ENCODE results near the gene CHMP5. TPM values are rescaled to one million over a fixed set of nuclear protein-coding genes. Genes with fewer than 3 reads are reported as not detected.
A peak's percentile ranks its signal among the peaks of the same experiment; 100 is the strongest.

The CHMP5 gene
- polyA plus RNA-seq, 4 donors: 117 to 140 (median 134) TPM

GRCh38 chr9:33242609-33243134 is 22.2 kb upstream of the CHMP5 start:
- DNase-seq (ENCODE audit: low read depth in 4 of 4, low spot score in 3 of 4): no peak

- DNase-seq (ENCODE audit: low read depth in 4 of 4, low spot score in 3 of 4): no peak
Observed at GRCh38 chr9:33244137-33244784, 20.6 kb upstream of the CHMP5 start.

- no peak for DNase-seq (ENCODE audit: low read depth in 4 of 4, low spot score in 3 of 4)
Observed at GRCh38 chr9:33245341-33245740, 19.5 kb upstream of the CHMP5 start.

- DNase-seq (ENCODE audit: low read depth in 4 of 4, low spot score in 3 of 4): no peak
Observed at GRCh38 chr9:33246269-33246860, 18.5 kb upstream of the CHMP5 start.

- no peak for DNase-seq (ENCODE audit: low read depth in 4 of 4, low spot score in 3 of 4)
Observed at GRCh38 chr9:33248606-33249005, 16.2 kb upstream of the CHMP5 start.

GRCh38 chr9:33249087-33249658 is 15.7 kb upstream of the CHMP5 start:
- DNase-seq (ENCODE audit: low read depth in 4 of 4, low spot score in 3 of 4): no peak

GRCh38 chr9:33249983-33250382 is 14.9 kb upstream of the CHMP5 start:
- no peak for DNase-seq (ENCODE audit: low read depth in 4 of 4, low spot score in 3 of 4)

GRCh38 chr9:33250458-33250995 is 14.3 kb upstream of the CHMP5 start:
- DNase-seq (ENCODE audit: low read depth in 4 of 4, low spot score in 3 of 4): no peak

- no peak for DNase-seq (ENCODE audit: low read depth in 4 of 4, low spot score in 3 of 4)
Observed at GRCh38 chr9:33254211-33254610, 10.6 kb upstream of the CHMP5 start.

GRCh38 chr9:33255014-33255413 is 9.8 kb upstream of the CHMP5 start:
- no peak for DNase-seq (ENCODE audit: low read depth in 4 of 4, low spot score in 3 of 4)

GRCh38 chr9:33255471-33255870 is 9.4 kb upstream of the CHMP5 start:
- no peak for DNase-seq (ENCODE audit: low read depth in 4 of 4, low spot score in 3 of 4)

- no peak for DNase-seq (ENCODE audit: low read depth in 4 of 4, low spot score in 3 of 4)
Observed at GRCh38 chr9:33256236-33256635, 8.6 kb upstream of the CHMP5 start.

GRCh38 chr9:33257276-33257675 is 7.6 kb upstream of the CHMP5 start:
- no peak for DNase-seq (ENCODE audit: low read depth in 4 of 4, low spot score in 3 of 4)

- no peak for DNase-seq (ENCODE audit: low read depth in 4 of 4, low spot score in 3 of 4)
Observed at GRCh38 chr9:33260372-33260771, 4.5 kb upstream of the CHMP5 start.

GRCh38 chr9:33263131-33264002 is 1.5 kb upstream of the CHMP5 start:
- DNase-seq (ENCODE audit: low read depth in 4 of 4, low spot score in 3 of 4): peak; percentile 5 to 18 (median 12)

- DNase-seq (ENCODE audit: low read depth in 4 of 4, low spot score in 3 of 4): peak; percentile 10 to 49 (median 22)
Observed at GRCh38 chr9:33264003-33264472, 811 bp upstream of the CHMP5 start.

- no peak for DNase-seq (ENCODE audit: low read depth in 4 of 4, low spot score in 3 of 4)
Observed at GRCh38 chr9:33265211-33265865, 489 bp downstream of the CHMP5 start.

- no peak for DNase-seq (ENCODE audit: low read depth in 4 of 4, low spot score in 3 of 4)
Observed at GRCh38 chr9:33267151-33267767, 2.4 kb downstream of the CHMP5 start.

- no peak for DNase-seq (ENCODE audit: low read depth in 4 of 4, low spot score in 3 of 4)
Observed at GRCh38 chr9:33270146-33270545, 5.3 kb downstream of the CHMP5 start.

GRCh38 chr9:33272061-33272460 is 7.2 kb downstream of the CHMP5 start:
- no peak for DNase-seq (ENCODE audit: low read depth in 4 of 4, low spot score in 3 of 4)
